Neural cell (in vitro differentiated cells): Measurements from ENCODE around the gene LCNL1. TPM values are rescaled to one million over a fixed set of nuclear protein-coding genes. Genes with fewer than 3 reads are reported as not detected.

ENCODE experiments used
- H2AFZ ChIP-seq: fragments of 200-600, 300-800 bp; sonication (generic), shearing (Covaris generic); 2 replicates; pipeline ENCODE4 v1.6.0; 2014; ENCODE audit warnings: low read depth, mild to moderate bottlenecking, antibody characterized with exemption, low read length, moderate library complexity
- H3F3A ChIP-seq: fragments of 200-600 bp; shearing (Covaris generic); 2 replicates; pipeline ENCODE4 v1.6.1; 2016; ENCODE audit warnings: mild to moderate bottlenecking, moderate library complexity, mixed read lengths, antibody characterized with exemption, low read length; ENCODE audit not compliant: insufficient read depth, poor library complexity, severe bottlenecking
- H3K27ac ChIP-seq: fragments of 200-600, 300-800 bp; sonication (generic), shearing (Covaris generic); 2 replicates; pipeline ENCODE4 v1.5.1; 2014; ENCODE audit warnings: mild to moderate bottlenecking, low read length, moderate library complexity
- H3K27me3 ChIP-seq: fragments of 300-800, 200-600 bp; sonication (generic), shearing (Covaris generic); 2 replicates; pipeline ENCODE4 v1.6.0; 2014; ENCODE audit warnings: mild to moderate bottlenecking, low read depth, low read length, moderate library complexity; ENCODE audit not compliant: insufficient read depth
- H3K36me3 ChIP-seq: fragments of 300-800, 200-600 bp; sonication (generic), shearing (Covaris generic); 2 replicates; pipeline ENCODE4 v1.5.1; 2014; ENCODE audit warnings: mild to moderate bottlenecking, antibody characterized with exemption, low read length, moderate library complexity; ENCODE audit not compliant: insufficient read depth
- H3K4me2 ChIP-seq: fragments of 300-800, 200-600 bp; sonication (generic), shearing (Covaris generic); 2 replicates; pipeline ENCODE4 v1.6.0; 2014; ENCODE audit warnings: mild to moderate bottlenecking, low read length
- H3K4me3 ChIP-seq: fragments of 300-800, 200-600 bp; sonication (generic), shearing (Covaris generic); 2 replicates; pipeline ENCODE4 v1.5.1; 2014; ENCODE audit warnings: mild to moderate bottlenecking, low read length, moderate library complexity
- H3K79me2 ChIP-seq: fragments of 200-600 bp; shearing (Covaris generic); replicated peaks from 2 replicates; pipeline ENCODE4 v1.6.0; 2014; ENCODE audit warnings: mild to moderate bottlenecking, low read length, moderate library complexity; ENCODE audit not compliant: insufficient read depth
- H3K9ac ChIP-seq: fragments of 300-800, 200-600 bp; sonication (generic), shearing (Covaris generic); 2 replicates; pipeline ENCODE4 v1.6.1; 2016; ENCODE audit warnings: mild to moderate bottlenecking, low read length, mixed read lengths
- H3K9me2 ChIP-seq: fragments of 200-600 bp; shearing (Covaris generic); 2 replicates; pipeline ENCODE4 v1.6.1; 2016; ENCODE audit warnings: mild to moderate bottlenecking, low read length, mixed read lengths; ENCODE audit not compliant: insufficient read depth
- H3K9me3 ChIP-seq: fragments of 200-600, 300-800 bp; sonication (generic), shearing (Covaris generic); 2 replicates; pipeline ENCODE4 v1.6.1; 2016; ENCODE audit warnings: mild to moderate bottlenecking, mixed run types, low read length, moderate library complexity, mixed read lengths
- H4K20me1 ChIP-seq: fragments of 200-600 bp; shearing (Covaris generic); 2 replicates; pipeline ENCODE4 v1.6.1; 2016; ENCODE audit warnings: mild to moderate bottlenecking, mixed run types; ENCODE audit not compliant: insufficient read depth
- EP300 ChIP-seq: fragments of 450-650 bp; conservative IDR thresholded peaks from 2 replicates; pipeline ENCODE4 v1.6.1; 2014; ENCODE audit warnings: antibody characterized with exemption, mild to moderate bottlenecking, moderate library complexity; ENCODE audit not compliant: poor library complexity, severe bottlenecking
- EZH2 ChIP-seq: fragments of 200-600, 300-800 bp; shearing (Covaris generic), sonication (generic); IDR thresholded peaks from 2 replicates; pipeline ENCODE4 v1.6.1; 2014; ENCODE audit warnings: antibody characterized with exemption, low read length, borderline replicate concordance, mild to moderate bottlenecking; ENCODE audit not compliant: insufficient read depth, poor library complexity, severe bottlenecking
- MXI1 ChIP-seq: fragments of 450-650 bp; conservative IDR thresholded peaks from 2 replicates; pipeline ENCODE4 v1.6.1; 2014; ENCODE audit warnings: antibody characterized with exemption, mild to moderate bottlenecking; ENCODE audit not compliant: poor library complexity, severe bottlenecking
- POLR2AphosphoS5 ChIP-seq: IDR thresholded peaks from 2 replicates; pipeline ENCODE4 v1.6.1; 2012
- RAD21 ChIP-seq: fragments of 450-650 bp; conservative IDR thresholded peaks from 2 replicates; pipeline ENCODE4 v1.6.1; 2014; ENCODE audit warnings: antibody characterized with exemption, mild to moderate bottlenecking, moderate library complexity
- REST ChIP-seq: IDR thresholded peaks from 2 replicates; pipeline ENCODE4 v1.6.1; 2012; ENCODE audit warnings: borderline replicate concordance
- SMC3 ChIP-seq: fragments of 450-650 bp; conservative IDR thresholded peaks from 2 replicates; pipeline ENCODE4 v1.6.1; 2014; ENCODE audit warnings: antibody characterized with exemption, mild to moderate bottlenecking, moderate library complexity; ENCODE audit not compliant: poor library complexity
- TAF1 ChIP-seq: IDR thresholded peaks from 2 replicates; pipeline ENCODE4 v1.6.1; 2012; ENCODE audit warnings: low read depth
- polyA plus RNA-seq: library from polyadenylated mRNA; depleted of rRNA; stranded (reverse); fragments of >200 nt; gene quantifications from 2 replicates; pipeline ENCODE4 v1.2.3, GENCODE V29; 2014
- TF ChIP-seq, protein P1 (sequence below): fragments of 450-650 bp; IDR thresholded peaks from 2 replicates; pipeline ENCODE4 v1.5.1; 2014; ENCODE audit warnings: antibody characterized with exemption, mild to moderate bottlenecking, moderate library complexity; ENCODE audit not compliant: poor library complexity, severe bottlenecking

Gene LCNL1
- polyA plus RNA-seq, 1 donor from 2014 or later = not detected

DNA sequence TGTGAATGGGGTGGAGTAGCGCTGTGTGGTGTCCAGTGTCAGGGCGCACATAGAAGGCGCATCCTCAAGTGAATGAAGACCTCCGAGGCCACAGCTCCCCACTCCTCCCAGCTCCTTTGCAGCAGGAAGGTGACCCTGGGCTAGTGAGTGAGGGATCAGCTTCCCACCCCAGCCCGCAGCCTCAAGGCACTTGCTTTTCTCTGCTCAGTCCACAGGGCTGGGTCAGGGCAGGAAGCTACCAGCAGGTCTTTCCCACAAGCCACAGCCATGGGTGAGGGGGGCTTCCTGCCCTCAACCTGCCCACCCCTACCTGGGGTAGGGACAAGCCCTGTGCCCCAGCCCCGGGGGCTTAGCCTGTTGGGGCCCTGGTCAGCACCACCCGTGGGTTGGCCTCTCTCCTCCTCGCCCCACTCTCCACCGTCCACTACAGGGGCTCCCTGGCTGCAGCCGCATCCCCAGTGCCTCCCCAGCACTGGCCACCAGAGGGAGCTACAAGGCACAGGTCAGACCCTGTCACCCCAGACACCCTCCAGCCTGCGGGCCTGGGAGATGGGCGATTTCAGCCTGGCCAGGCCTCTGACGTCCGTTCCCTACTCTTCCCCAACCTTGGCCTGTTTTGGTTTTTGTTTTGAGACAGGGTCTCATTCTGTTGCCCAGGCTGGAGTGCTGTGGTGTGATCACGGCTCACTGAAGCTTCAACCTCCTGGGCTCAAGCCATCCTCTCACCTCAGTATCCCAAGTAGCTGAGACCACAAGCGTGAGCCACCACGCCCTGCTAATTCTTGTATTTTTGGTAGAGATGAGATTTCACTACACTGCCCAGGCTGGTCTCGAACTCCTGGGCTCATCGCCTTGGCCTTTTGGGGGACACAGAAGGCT lies 46.5 kb downstream of the LCNL1 start:
- Histone ChIP-seq H3K79me2 (peaks cover 5% of the 10 kb centered on the region), H3F3A (no peaks in the 10 kb centered on the region), H3K9me3 (no peaks in the 10 kb centered on the region), H3K9ac (peak overlapping the region; percentile 86), H2AFZ (no peak overlapping the region), H4K20me1 (no peaks in the 10 kb centered on the region), H3K36me3 (no peaks in the 10 kb centered on the region), H3K27me3 (no peaks in the 10 kb centered on the region), H3K9me2 (no peaks in the 10 kb centered on the region), H3K4me3 (peak overlapping the region; percentile 91), H3K4me2 (peak overlapping the region; percentile 70), H3K27ac (no peak overlapping the region)
- no peak for TF ChIP-seq SMC3
- TF ChIP-seq, protein P1, sequence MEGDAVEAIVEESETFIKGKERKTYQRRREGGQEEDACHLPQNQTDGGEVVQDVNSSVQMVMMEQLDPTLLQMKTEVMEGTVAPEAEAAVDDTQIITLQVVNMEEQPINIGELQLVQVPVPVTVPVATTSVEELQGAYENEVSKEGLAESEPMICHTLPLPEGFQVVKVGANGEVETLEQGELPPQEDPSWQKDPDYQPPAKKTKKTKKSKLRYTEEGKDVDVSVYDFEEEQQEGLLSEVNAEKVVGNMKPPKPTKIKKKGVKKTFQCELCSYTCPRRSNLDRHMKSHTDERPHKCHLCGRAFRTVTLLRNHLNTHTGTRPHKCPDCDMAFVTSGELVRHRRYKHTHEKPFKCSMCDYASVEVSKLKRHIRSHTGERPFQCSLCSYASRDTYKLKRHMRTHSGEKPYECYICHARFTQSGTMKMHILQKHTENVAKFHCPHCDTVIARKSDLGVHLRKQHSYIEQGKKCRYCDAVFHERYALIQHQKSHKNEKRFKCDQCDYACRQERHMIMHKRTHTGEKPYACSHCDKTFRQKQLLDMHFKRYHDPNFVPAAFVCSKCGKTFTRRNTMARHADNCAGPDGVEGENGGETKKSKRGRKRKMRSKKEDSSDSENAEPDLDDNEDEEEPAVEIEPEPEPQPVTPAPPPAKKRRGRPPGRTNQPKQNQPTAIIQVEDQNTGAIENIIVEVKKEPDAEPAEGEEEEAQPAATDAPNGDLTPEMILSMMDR = peak; percentile 72

DNA sequence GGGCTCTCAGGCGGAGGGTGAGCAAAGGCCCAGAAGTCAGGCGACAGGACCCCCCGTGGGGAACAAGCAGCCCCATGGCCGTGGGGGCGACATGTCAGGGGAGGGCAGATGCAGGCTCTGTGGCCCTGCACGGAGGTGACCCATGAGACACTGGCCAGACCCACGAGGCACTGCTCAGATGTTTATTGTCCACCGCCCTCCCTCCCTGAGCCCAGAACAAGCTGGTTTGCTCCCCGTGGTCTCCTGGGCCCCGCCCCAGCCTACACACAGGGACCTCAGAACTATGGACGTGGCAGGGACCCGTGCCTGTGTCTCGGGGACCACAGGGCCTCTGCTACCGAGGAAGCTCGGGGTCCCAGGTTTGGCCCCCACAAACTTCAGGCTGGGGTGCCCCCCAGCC lies 47.2 kb downstream of the LCNL1 start:
- Histone ChIP-seq H3K9ac (no peak overlapping the region), H2AFZ (no peak overlapping the region), H3F3A (no peaks in the 10 kb centered on the region), H4K20me1 (no peaks in the 10 kb centered on the region), H3K79me2 (peaks cover 5% of the 10 kb centered on the region), H3K9me2 (no peaks in the 10 kb centered on the region), H3K27ac (no peak overlapping the region), H3K36me3 (no peaks in the 10 kb centered on the region), H3K9me3 (no peaks in the 10 kb centered on the region), H3K27me3 (no peaks in the 10 kb centered on the region), H3K4me3 (no peak overlapping the region), H3K4me2 (no peak overlapping the region)
- TF ChIP-seq EZH2 (no peak), EP300 (no peak), MXI1 (no peak), TAF1 (no peak), SMC3 (no peak), POLR2AphosphoS5 (no peak), REST (no peak), RAD21 (no peak)
- TF ChIP-seq, protein P1 = no peak
